HL-60 (cell line): Measurements from ENCODE around the gene RAB12.

Experiments used
- GABPA ChIP-seq: IDR thresholded peaks from 2 replicates; pipeline ENCODE4 v1.6.1; 2012; ENCODE audit warnings: low read depth
- TF ChIP-seq, protein P1 (sequence below): IDR thresholded peaks from one replicate; pipeline ENCODE4 v1.5.1; 2011; ENCODE audit warnings: low read length, control low read depth, inconsistent platforms; ENCODE audit not compliant: insufficient read depth
- TF ChIP-seq, protein P2 (sequence below): IDR thresholded peaks from 2 replicates; pipeline ENCODE4 v1.6.1; 2012; ENCODE audit warnings: low read depth; ENCODE audit not compliant: insufficient replicate concordance

DNA sequence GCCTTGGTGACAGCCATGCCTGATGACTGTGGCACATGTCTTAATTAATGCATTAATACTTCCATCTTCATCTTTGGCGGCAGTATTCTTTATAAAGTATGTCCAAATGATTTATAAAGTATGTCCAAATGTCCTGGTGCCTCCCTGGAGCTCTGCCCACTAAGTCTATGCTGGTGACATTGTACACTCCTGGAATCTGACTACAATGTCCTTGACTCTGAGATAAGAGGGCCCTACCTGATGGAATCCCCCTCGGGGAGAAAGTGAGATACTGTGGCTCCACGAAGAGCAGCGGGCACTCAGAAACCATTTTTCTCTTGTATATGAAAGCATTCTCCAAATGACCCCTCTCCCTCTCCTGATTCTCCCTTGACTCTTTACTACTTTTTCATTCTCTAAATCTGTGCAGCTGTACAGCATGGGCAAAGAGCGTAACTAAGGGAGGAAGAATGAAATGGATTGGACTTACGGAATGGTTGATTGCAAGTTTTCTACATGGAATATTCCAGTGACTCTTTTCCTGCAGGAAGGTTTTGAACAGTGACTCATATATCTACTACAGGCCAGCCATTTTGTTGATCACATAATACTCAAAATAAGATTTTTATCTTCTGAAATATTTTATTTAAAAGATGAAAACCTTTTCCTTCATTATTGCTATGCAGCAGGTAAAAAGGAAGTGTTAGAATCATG, 17.3 kb downstream of the RAB12 start:
- TF ChIP-seq GABPA: no peak
- TF ChIP-seq, protein P1, sequence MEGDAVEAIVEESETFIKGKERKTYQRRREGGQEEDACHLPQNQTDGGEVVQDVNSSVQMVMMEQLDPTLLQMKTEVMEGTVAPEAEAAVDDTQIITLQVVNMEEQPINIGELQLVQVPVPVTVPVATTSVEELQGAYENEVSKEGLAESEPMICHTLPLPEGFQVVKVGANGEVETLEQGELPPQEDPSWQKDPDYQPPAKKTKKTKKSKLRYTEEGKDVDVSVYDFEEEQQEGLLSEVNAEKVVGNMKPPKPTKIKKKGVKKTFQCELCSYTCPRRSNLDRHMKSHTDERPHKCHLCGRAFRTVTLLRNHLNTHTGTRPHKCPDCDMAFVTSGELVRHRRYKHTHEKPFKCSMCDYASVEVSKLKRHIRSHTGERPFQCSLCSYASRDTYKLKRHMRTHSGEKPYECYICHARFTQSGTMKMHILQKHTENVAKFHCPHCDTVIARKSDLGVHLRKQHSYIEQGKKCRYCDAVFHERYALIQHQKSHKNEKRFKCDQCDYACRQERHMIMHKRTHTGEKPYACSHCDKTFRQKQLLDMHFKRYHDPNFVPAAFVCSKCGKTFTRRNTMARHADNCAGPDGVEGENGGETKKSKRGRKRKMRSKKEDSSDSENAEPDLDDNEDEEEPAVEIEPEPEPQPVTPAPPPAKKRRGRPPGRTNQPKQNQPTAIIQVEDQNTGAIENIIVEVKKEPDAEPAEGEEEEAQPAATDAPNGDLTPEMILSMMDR: no peak
- TF ChIP-seq, protein P2, sequence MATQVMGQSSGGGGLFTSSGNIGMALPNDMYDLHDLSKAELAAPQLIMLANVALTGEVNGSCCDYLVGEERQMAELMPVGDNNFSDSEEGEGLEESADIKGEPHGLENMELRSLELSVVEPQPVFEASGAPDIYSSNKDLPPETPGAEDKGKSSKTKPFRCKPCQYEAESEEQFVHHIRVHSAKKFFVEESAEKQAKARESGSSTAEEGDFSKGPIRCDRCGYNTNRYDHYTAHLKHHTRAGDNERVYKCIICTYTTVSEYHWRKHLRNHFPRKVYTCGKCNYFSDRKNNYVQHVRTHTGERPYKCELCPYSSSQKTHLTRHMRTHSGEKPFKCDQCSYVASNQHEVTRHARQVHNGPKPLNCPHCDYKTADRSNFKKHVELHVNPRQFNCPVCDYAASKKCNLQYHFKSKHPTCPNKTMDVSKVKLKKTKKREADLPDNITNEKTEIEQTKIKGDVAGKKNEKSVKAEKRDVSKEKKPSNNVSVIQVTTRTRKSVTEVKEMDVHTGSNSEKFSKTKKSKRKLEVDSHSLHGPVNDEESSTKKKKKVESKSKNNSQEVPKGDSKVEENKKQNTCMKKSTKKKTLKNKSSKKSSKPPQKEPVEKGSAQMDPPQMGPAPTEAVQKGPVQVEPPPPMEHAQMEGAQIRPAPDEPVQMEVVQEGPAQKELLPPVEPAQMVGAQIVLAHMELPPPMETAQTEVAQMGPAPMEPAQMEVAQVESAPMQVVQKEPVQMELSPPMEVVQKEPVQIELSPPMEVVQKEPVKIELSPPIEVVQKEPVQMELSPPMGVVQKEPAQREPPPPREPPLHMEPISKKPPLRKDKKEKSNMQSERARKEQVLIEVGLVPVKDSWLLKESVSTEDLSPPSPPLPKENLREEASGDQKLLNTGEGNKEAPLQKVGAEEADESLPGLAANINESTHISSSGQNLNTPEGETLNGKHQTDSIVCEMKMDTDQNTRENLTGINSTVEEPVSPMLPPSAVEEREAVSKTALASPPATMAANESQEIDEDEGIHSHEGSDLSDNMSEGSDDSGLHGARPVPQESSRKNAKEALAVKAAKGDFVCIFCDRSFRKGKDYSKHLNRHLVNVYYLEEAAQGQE: no peak
